HG02884 (cell line): Measurements from ENCODE around the gene SMIM28.
"Not testable (repeated sequence)": the region's sequence is repeated elsewhere in the genome, so short reads cannot be mapped to it uniquely, and the experiment has no call there.

Experiments
- ATAC-seq: cut with Tn5 transposase; IDR thresholded peaks from one replicate; pipeline ENCODE4 v1.9.1; 2021; ENCODE audit warnings: mild to moderate bottlenecking, moderate library complexity; ENCODE audit not compliant: unreplicated experiment

The SMIM28 gene

GRCh38 chr6:138377844-138378243 lies at the start of gene SMIM28:
SMIM28 (plus strand) TSS chr6:138377905; CDS start chr6:138378073, 168 bp downstream.
- no peak for ATAC-seq

GRCh38 chr6:138328210-138328609 lies 49.5 kb upstream of the SMIM28 start:
- ATAC-seq = no peak

GRCh38 chr6:138330763-138331162 lies 46.9 kb upstream of the SMIM28 start:
- ATAC-seq = no peak

DNA sequence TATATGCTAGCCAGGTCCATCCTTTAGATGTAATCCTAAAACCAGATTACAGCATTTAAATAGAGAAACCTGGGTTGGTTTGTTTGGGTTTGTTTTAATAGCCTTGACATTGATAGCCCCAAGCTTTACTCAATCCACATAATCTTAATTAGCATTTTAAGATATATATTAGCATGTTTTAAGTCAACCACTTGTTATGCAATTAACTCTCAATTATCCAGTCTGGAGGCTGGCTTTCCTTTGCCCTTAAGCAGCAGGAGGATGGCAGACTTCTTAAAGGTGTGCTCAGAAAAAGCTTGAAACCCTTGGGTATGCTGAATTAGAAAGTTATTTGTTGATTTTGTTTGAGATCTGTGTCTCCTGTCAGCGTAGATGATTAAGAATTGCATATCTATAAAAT lies 46.3 kb upstream of the SMIM28 start:
- no peak for ATAC-seq

DNA sequence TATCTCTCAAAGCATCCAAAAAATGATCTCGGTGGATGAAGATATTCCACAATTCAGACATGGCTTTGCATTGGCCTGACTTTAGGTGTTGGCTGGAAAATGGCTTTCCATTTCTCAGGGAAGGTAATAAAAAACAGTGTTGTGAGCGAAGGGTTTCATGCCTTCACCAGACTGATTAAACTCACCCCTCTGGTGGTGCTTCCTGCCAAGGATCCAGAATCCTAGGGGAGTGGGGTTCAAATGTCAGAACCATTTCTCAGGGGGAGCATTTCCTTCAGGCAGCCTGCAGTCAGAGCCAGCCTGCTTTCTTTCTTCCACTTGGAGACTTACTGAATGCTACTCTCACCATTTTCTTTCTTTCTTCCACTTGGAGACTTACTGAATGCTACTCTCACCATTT lies 45.7 kb upstream of the SMIM28 start:
- ATAC-seq = no peak

DNA sequence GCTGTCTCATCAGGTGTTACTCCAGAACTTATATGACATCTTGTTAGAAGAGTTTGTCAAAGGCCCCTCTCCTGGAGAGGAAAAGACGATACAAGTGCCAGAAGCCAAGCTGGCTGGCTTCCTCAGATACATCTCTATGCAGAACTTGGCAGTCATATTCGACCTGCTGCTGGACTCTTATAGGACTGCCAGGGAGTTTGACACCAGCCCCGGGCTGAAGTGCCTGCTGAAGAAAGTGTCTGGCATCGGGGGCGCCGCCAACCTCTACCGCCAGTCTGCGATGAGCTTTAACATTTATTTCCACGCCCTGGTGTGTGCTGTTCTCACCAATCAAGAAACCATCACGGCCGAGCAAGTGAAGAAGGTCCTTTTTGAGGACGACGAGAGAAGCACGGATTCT lies 43.7 kb upstream of the SMIM28 start:
- ATAC-seq = no peak

GRCh38 chr6:138334963-138335362 lies 42.7 kb upstream of the SMIM28 start:
- no peak for ATAC-seq

DNA sequence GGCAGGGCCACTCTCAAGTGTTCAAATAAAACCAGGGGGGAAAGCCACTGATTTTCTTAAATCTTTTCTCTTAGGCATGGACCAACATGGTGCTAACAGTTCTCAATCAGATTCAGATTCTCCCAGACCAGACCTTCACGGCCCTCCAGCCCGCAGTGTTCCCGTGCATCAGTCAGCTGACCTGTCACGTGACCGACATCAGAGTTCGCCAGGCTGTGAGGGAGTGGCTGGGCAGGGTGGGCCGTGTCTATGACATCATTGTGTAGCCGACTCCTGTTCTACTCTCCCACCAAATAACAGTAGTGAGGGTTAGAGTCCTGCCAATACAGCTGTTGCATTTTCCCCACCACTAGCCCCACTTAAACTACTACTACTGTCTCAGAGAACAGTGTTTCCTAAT lies 41.5 kb upstream of the SMIM28 start:
- ATAC-seq = no peak

DNA sequence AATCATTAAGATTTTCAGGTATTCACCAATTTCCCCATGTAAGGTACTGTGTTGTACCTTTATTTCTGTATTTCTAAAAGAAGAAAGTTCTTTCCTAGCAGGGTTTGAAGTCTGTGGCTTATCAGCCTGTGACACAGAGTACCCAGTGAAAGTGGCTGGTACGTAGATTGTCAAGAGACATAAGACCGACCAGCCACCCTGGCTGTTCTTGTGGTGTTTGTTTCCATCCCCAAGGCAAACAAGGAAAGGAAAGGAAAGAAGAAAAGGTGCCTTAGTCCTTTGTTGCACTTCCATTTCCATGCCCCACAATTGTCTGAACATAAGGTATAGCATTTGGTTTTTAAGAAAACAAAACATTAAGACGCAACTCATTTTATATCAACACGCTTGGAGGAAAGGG lies 40.6 kb upstream of the SMIM28 start:
- no peak for ATAC-seq

DNA sequence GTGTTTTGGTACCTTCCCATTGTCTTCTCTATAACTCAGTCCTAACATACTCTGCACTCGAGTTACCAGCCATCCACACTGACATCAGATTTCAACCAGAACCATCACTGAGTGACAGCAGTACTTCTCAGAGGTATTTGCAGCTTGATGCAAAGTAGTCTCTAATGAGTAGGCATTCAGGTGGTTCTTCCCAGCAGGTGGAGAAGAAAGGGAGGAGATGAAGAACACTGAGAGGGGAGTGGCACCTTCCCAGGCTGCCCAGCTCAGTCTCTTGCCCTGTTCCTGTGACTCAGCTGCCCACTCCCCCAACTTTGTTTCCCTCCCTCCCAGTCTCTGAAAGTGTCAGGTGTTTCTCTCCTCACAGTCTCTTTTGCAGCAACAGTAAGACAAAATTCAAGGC lies 38.7 kb upstream of the SMIM28 start:
- no peak for ATAC-seq

DNA sequence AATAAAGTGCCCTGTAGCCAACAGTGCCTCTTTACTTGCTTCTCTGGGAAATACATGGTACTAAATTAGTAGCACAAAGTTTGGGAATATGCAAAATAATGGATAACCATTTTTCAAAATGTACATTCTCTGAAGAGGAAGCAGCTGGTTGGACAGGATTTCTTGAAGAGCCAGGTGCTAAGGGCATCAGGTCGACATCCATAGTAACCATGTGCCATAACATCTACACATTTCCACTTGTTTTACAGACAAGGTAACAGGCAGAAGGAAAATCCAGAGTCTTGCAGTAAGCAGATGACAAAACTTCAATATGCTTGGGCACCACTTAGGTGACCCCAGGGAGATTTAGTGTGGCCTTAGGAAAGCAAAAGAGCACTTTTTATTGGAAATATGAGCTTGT lies 36.5 kb upstream of the SMIM28 start:
- ATAC-seq = no peak

GRCh38 chr6:138343112-138343511 lies 34.6 kb upstream of the SMIM28 start:
- no peak for ATAC-seq

GRCh38 chr6:138345565-138346285 lies 32.0 kb upstream of the SMIM28 start:
- ATAC-seq = no peak

- ATAC-seq = no peak
Measured at GRCh38 chr6:138346302-138347195, 31.2 kb upstream of the SMIM28 start.

GRCh38 chr6:138347864-138348263 lies 29.8 kb upstream of the SMIM28 start:
- ATAC-seq = no peak

DNA sequence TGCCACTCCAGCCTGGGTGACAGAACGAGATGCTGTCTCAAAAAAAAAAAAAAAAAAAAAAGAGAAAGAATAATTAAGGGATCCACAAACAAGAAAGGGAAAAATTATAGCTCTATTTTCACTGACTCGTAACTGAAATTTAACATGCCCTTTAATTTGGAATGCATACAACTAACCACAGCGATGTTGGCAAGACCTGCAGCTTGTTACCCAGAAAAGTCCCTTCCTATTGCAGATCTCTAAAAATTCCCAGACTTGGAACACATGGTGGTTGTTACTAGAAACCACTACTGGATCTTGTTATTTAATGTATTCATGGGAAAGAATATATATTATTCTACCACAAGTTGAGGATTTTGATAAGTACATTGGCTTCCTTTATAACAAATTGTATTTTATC lies 27.8 kb upstream of the SMIM28 start:
- ATAC-seq = no peak

DNA sequence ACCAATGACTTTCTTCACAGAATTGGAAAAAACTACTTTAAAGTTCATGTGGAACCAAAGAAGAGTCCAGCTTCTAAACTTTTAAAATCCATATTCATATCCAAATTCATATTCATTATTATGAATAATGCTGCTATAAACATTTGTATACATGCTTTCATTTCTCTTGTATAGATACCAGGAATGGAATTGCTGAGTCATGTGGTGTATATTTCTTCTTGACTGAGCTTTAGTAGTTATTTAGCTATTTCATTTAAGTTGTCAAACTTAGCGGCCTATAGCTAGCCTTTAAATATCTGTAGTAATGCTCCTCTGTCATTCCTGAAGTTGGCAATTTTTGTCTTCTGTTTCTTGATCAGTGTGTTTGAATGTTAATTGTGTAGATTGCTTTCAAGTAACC lies 19.8 kb upstream of the SMIM28 start:
- ATAC-seq = no peak

GRCh38 chr6:138368684-138369083 lies 9.0 kb upstream of the SMIM28 start:
- not testable (repeated sequence) for ATAC-seq

DNA sequence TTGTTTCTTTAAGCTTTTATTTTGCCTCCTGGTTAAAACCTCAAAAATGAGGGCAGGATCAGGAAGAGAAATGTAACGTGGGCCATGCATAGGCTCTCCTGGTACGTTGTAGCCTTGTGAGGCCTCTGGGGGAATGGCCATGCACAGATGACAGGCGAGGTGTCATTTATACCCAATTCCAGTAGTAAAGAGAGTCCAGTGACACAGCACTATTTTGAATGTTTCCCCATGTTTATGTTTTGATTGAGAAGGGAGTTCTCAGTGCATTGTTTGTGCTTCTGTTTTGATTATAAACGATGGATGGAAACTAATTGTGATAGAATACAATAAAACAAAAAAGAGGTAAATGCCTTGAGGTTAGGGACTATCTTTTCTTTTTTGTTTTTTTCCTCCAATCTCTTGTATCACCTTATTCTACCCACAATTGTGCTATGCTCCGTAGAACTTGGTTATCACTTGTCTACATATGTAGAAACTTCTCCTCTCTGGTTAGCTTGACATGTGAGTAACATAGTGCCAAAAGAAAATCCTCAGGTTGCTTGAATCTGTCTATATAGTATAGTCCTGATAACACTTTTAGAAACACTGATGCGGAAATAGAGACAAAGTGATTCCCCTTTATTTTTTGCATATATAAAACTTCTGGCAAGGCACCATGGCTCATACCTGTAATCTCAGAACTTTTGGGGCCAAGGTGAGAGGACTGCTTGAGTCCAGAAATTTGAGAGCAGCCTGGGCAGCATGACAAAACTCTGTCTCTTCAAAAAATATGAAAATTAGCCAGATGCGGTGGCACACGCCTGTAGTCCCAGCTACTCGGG lies 6.9 kb upstream of the SMIM28 start:
- ATAC-seq = no peak

GRCh38 chr6:138371452-138371711 lies 6.3 kb upstream of the SMIM28 start:
- ATAC-seq = no peak

- no peak for ATAC-seq
Measured at GRCh38 chr6:138371720-138372119, 6.0 kb upstream of the SMIM28 start.
